SKM-1 treated with dmso at 0.1 percent for 144 hours (cell line): ENCODE results near the gene ROBO1.
"Not testable (repeated sequence)": the region's sequence is repeated elsewhere in the genome, so short reads cannot be mapped to it uniquely, and the experiment has no call there.

Experiments
- DNase-seq: peaks from one replicate; lab custom pipeline; 2025; ENCODE audit not compliant: unreplicated experiment; lab: John Stamatoyannopoulos, UW

Gene ROBO1

DNA sequence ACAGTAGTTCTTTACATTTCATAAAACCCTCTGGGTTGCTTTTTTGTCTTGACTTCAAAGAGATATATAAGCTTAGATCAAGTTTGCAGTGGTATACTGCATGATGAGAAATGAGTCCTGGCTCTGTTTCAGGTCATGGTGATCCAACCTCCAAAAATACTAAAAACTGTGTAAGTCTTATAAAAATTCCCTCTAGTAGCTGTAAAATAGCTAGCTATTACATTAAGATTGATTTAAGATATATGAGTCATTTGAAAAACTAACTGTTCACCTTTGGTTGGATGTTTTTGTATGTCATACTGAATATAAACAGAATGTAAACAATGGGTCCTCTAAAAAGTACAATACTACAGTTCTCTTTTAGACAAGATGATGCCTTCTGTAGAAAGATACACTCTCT, 879.2 kb downstream of the ROBO1 start:
- DNase-seq, result no peak

DNA sequence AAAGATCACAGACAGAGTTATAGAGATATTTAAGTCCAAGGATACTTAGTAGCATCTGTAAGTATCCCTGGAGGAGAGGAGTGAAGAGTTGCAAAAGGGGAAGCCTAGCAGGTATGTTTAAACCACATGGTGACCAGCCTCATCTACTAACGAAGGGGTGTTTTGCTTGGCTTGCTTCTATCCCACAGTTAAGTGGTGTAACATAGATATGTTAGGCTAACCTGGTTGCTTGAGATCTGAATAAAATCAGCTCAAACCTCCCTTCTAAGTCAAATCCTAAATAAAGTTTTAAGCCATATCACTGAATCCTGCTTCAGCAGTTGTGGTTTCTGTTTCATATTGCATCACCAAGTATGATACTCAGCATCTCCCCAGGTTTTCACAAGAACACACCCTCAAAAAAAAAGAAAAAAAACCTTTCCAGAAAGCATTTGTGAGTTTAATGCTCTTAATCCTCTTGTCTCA, 880.2 kb downstream of the ROBO1 start:
- peak; percentile 29 for DNase-seq

DNA sequence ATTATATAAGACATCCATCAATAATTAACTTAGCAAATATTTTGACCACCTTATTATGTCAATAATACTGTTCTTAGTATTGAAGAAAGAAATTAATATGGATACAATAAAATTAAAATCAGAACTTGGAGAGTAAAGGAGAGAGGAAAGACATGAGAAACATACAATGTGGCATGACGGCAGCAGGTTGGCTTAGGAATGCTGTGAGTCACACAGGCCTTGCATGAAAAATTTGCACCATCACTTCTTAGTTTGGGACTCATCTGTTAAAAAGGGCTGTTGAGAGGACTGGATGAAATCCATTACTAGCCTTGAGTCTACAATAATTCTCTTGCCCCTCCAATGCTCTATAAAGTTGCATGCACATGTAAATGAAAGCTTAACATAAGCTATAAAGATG, 880.8 kb downstream of the ROBO1 start:
- no peak for DNase-seq

DNA sequence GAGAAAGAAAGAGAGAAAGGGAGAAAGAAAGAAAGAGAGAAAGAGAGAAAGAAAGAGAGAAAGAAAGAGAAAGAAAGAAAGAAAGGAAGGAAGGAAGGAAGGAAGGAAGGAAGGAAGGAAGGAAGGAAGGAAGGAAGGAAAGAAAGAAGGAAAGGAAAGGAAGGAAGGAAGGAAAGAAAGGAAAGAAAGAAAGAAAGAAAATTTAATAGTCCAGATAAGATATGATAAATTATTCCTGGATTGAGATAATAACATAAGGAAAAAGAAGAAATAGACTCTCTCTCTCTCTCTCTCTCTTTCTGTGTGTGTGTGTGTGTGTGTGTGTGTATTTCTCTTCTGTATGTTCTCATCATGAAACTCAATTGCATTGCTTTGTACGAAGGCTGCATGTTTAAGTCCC, 883.2 kb downstream of the ROBO1 start:
- DNase-seq, result not testable (repeated sequence)

DNA sequence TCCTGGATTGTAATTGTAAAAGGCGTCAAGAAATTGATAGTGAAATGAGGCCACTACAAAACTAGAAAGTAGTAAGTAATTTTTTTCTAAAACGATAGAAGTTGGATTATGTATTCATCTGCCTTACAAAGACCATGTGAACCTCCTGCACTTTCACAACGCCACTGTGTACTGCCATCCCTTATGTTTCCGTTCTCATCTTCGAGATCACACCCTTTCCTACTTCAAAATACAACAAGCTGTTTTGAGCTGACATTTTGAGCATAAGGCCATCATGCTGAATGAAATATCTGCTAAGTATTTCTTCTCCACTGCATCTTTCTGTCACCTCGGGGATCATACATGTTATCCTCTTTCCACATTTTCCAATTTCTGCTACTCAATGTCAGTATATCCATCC, 885.5 kb downstream of the ROBO1 start:
- DNase-seq, result no peak

DNA sequence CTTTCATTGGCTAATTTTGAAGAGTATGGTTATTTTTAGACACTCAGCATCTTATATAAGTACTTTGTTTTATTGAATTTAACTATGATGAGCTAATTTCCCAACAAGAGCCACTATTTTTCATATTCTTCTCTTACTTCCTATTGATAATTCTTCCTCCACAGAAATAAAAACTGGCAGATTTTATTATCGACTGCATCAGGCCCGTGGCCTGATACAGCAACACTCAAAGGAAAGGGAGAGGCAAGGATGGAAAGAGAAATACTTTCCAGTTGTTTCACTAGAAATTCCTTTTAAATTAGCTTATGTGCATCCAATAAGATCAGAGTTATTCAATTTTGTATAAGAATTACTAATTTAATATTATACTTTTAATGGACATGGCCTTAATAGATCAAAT, 886.3 kb downstream of the ROBO1 start:
- DNase-seq, result no peak

DNA sequence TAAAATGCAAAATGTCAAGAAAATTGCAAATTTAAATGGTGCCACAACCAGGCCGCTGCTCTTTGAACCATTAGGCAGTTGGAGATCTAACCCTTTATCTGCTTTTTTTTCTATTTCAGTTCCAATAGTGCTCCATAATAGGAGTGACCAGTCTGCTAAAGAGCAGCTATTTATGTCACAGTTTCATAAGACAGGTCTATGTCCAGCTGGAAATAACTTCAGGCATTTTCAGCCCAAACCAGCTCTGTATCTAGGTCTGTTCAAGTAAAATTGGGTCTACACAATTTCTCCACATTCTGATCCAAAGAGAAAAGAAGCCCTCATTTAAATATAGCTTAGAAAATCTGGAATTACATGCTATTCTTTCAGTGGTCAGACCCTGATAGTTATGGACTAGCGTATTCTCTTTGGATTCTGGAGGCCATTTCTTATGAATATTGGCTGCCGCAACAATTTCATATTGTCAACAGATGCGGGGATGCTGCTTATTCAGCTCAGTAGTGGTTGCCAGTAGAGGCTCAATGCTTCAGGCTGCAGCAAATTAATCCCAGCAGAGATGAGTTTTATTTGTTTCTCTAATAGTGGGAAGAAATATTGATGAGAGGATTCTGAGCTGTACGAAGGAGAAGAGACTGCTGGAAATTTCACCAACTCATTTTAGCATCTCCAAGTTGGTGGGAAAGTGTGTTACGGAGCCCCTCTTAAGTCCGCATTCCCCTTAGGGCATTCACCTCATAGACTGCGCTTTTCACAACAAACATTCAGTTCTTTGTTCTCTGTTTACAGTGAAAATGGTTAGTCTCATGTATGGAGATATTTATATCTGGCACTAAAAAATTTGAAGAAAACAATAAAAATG, 887.0 kb downstream of the ROBO1 start:
- no peak for DNase-seq

DNA sequence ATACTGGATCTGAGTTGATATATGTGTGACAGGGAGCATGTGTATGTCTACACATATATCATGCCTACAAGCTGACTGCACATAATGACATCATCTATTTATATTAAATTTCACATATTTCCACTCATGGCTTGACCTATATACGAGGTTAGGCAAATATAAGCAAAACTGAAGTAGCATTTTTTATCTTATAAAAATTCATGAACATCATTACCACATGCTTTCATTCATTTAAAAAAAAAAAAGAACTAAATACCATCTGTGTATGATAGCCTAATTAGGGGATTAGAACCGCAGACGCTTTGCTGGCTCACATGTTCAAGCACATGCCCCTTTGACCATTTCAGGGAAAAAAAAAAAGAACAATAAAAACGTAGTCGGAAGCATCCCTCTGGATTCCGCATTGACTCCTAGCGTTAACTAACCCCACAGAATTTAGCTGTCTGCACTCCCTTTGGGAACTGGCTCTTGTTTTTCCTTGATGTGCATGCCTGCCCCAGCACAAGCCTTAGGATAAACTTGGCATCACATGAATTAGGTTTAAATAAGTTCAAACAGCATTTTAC, 888.4 kb downstream of the ROBO1 start:
- no peak for DNase-seq

DNA sequence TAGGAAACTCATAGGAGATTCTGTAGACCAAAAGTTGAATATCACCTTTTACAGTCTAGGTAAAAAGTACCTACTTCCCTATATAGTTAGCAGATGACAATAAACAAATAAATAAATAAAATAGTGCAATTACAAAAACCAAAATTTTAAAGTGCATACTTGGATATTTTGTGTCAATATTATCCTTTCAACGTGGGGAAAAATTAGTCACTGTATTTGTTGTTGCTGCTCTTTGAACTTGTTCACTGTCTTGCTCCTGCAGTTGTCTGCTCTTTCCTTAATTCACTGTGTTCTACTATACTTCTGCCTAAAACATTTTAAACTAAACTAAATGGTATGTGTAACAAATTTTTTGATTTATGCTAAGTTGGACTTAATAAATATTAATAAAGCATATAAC, 889.0 kb downstream of the ROBO1 start:
- DNase-seq, result no peak

DNA sequence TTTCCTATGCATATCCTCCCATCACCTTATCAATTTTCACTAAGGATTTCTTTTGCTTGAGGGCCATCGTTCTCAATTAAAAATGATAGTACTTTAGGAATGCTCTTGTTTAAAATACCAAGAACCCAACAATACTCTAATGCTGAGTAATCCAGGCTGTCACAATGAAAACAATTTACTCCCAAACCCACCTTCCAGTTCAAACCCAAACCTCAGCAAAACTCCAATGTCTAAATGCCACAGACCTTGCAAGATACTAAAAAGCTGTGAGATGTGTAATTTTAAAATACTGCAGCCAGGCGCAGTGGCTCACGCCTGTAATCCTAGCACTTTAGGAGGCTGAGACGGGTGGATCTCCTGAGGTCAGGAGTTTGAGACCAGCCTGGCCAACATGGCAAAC, 889.8 kb downstream of the ROBO1 start:
- no peak for DNase-seq

DNA sequence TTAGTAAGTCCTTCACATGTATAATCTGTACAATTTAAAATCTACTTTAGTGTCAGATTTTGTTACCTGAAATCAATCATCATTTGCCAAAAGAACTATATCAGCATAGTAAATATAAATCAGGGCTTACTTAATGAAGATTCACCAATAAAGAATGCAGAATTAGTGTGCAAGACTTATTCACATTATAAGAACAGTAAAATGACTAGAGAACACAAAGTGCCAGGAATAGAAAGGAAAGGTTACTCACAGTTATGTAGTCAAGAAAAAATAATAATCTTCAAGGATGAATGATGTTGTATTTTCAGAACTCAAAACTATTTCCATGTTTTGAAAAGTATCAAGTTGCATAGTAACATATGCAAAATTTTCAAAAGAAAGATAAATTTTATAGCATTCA, 891.9 kb downstream of the ROBO1 start:
- no peak for DNase-seq

DNA sequence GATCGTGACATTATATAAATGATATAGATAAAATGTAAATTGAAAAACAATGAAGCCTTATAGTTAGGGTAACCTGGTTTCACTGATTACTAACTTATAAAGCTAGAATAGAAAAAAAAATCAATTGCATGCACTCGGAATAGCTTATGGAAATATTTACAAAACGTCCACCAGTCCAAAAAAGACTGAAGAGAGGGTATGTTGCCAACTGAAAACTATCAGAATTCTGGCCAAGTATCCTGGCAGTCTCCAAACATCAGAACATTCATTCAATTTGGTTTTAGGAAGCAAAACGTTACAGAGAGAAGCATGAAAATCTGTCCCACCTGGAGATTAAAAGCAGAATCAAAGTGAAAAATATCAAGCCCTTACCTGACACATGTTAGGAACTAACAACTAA, 892.4 kb downstream of the ROBO1 start:
- DNase-seq, result no peak

DNA sequence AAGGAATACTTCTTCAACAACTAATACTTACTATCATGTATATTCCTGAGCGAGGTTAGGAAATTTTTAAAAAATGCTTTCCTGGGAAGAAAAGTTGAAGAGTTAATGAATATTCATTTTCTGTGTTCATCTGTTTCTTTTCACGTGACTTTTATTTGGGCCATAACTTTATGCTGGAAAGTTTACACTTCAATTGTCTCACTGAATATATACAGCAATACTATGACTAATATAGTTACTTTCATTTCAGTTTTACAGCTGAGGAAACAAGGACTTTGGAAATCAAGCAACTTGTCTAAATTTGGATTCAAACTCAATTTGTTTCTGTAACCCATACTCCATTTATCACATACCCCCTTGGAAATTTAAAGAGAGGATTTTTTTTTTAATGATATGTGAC, 894.2 kb downstream of the ROBO1 start:
- DNase-seq, result no peak

DNA sequence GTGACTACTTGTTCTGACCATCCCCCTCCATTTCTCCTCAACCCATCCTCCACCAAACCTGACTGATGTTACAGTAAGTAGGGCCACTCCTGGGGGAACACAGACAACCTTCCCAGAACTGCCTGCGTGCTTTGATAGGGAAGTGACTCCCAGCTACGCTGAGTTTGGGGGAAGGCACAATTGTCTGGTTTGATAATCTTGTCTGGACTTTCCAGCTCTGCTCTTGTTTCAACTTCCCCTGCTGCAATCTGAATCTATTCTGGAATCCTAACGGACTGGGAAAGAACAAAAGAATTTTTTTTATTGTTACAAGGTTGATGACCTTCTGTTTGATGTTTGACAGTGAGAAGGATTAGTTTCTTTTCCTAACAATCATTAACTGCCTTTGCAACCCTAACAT, 895.6 kb downstream of the ROBO1 start:
- no peak for DNase-seq

DNA sequence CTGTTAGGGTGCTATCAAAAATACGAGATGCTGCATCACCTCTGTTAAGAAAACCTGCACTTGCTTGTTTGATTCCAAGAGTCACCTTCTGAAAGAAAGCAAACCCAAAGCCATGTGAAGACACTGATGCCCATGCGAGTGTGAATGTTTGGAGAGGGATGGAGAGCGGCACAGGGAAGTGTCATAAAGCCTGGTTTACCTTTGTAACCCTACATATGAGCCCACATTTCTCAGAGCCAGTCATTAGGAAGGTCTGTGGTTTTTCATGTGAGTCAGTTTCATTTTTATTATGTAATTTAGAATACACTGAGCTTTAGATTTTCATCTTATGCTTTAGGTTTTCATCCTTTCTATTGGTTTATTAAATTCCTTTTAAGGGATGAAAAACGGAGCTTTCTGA, 896.8 kb downstream of the ROBO1 start:
- DNase-seq, result no peak

DNA sequence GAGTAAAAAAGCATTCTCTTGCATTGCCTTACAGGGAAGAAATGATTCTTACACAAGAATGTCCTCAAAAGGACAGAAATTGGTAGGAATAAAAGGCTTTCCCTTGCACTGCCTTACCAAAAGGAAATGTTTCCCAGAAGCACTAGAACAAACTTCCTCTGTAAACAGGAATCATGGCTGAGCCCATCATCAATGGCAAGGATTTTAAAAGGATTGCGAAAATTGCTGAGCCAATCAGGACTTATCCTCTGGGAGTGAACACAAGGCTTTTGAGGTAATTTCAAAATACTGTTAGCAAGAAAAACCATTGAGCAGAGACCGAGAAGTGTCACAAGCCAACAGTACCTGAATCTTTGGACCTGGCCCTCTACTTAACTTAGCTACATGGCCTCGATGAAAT, 897.3 kb downstream of the ROBO1 start:
- no peak for DNase-seq

DNA sequence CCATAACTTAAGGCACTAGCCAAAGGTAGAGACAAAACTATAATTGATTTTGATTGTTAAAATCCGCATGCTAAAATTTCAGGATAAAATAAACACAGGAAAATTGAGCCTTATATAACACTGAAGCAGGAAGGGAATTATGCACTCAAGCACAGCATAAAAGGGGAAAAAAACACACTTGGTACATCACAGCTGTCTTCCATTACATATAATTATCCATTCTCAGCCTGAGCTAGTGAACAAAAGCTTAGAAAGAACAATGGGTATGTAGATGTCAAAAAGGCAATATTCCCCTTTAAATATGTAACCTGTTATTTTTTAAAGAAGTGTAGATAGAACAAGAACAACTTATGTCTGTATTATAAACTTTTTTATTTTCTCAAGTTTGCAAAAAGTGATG, 899.2 kb downstream of the ROBO1 start:
- no peak for DNase-seq

DNA sequence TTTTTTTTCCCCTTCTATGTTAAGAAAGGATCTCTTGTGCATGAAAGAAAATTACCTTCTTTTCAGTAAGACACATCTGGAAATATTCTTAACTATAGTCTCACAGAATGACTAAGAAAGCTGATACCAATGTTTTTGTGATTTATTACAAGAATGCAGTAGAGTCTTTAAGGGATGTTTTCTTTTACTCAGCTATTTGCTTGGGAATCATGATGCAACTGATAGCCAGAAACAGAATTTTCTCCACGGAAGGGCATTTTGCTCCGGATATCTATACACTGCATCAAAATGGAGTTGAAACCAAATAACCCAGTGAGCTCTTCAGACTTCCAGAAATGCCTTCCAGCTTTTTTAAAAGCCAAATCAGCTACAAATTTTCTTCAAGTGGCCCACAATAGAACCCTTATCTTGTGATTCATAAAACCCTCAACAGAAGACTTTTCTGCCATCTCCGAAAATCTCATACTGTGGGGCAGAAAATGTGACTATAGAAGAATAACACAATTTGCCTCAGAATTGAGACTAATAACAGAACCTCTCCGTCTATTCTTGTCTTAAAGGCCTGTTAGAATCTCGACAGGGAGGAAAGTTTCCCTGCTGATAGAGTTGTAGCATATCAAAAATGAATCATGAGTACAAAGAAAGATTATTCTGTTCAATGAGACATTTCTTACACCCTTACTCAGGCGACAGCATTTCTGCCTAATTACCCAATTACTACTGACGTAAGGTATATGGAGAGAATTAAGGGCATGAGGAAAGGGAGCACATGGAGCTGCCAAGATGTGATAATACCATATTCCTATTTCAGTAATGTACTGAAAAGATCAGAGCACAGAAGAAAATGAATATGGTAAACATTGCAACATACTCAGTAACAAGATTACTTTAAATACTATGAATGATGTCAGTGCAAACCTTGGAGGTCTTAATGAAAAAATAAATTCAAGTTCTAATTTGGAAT, 900.1 kb downstream of the ROBO1 start:
- no peak for DNase-seq

DNA sequence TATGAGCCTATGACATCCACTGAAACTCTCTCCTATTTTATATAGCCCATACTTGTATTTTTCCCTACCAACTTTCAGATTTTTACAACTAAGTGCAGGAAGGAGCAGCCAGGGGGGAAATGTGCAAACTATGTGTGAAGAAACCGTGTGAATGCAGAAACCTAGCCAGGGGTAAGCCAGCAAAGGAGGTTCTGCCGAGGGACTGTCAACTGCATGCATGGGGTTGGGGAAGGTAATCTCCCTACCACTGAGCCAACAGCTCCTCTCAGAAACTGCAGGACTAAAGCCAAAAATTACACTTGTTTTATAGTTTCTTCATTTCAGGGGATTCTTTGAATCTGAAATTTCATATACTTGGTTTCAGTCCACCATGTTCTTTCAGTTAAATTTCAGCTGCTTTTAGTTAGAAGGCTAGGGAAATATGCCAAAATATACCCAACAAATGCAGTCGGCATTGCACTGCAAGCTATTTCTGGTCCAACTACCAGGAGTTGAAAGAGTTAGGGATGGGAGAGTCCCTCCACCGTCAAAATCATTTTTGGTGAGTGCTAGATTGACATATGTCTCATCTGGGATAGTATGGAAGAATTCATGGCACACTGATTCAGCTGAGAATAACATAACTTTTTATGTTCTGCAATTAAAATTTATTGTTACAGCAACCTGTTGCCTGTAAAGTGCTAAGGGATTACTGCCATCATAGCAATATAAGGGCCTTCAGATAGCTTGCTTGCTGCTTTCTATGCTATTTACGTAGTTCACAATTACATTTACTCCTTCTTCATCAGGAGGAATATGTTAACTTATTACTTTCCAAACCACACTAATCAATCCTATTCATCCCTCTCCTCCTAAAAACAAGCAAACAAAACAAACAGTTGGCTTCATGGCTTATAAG, 904.2 kb downstream of the ROBO1 start:
- no peak for DNase-seq

DNA sequence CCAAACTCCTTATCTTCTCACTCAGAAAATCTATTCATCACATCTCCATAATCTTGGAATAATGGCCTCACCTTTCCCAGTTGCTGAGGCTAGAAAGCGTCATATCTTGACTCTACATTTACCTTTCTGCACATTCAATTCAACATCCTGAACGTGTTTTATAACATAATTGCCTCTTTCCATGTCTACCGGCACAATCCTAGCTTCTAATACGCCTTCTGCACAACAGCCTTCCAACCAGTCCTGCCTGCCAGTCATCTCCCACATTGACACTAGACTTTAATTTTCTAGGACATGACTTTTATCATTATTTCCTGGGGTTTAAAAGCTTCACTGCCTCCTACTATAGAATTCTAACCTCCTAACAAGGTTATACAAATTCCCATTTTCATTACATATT, 906.6 kb downstream of the ROBO1 start:
- DNase-seq, result no peak

DNA sequence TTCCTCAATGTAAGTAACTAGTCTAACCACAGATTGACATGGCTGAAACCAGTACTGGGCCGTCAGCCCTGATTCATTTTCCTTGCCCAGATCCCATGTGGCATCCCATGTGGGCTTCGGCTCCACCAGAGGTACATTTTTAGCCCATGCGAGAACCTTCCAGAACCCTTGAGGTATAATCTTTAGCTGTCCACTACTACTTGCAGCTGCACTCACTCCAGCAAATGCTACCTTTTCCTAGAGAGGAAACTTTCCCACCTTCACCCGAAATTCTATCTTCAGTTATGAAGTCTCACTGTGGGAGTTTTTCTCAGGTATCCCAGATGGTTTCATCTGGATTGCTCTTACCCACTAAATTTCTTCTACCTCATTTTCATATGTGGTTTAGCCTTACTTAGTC, 907.2 kb downstream of the ROBO1 start:
- no peak for DNase-seq
